ENCODE measurements around the gene KIAA1614. TPM values are rescaled to one million over a fixed set of nuclear protein-coding genes. Genes with fewer than 3 reads are reported as not detected.

The KIAA1614 gene
- total RNA-seq, 1 experiment from 2014 or later, result 3.3 TPM

- Mint-ChIP-seq H3K27ac (peak overlapping the region; percentile 30; the same call in 1 of the 2 replicates), H3K4me1 (peaks cover 16% of the 10 kb centered on the region), H3K9me3 (no peaks in the 10 kb centered on the region), H3K36me3 (no peaks in the 10 kb centered on the region), H3K4me3 (no peak overlapping the region), H3K27me3 (ENCODE audit: low read depth) (no peaks in the 10 kb centered on the region)
- DNase-seq (ENCODE audit: low spot score) (no peak), ATAC-seq (peak; percentile 12; the same call in 1 of the 2 replicates)
- ChIA-PET POLR2A (no interaction called here), CTCF (no interaction called here)
- TF ChIP-seq RELA (CRISPR knock-in tag; IDR thresholded peaks at IDR 0.05; ENCODE audit: borderline replicate concordance), result no peak
- no peak for TF ChIP-seq NR3C1 (CRISPR knock-in tag; conservative IDR thresholded peaks at IDR 0.05; ENCODE audit: low read depth)
- no peak for TF ChIP-seq ZNF219 (CRISPR knock-in tag; IDR thresholded peaks at IDR 0.05; ENCODE audit: borderline replicate concordance)
- TF ChIP-seq MLX (CRISPR knock-in tag; IDR thresholded peaks at IDR 0.05), result no peak
- no peak for TF ChIP-seq SMAD4 (CRISPR knock-in tag; IDR thresholded peaks at IDR 0.05)
- TF ChIP-seq ZMAT4 (CRISPR knock-in tag; IDR thresholded peaks at IDR 0.05), result no peak
- TF ChIP-seq TP53 (CRISPR knock-in tag; IDR thresholded peaks at IDR 0.05), result no peak
- no peak for TF ChIP-seq ESRRA (CRISPR knock-in tag; IDR thresholded peaks at IDR 0.05; ENCODE audit: borderline replicate concordance)
- no peak for TF ChIP-seq PREB (CRISPR knock-in tag; IDR thresholded peaks at IDR 0.05; ENCODE audit: borderline replicate concordance)
- no peak for TF ChIP-seq KAT7 (CRISPR knock-in tag; IDR thresholded peaks at IDR 0.05; ENCODE audit: borderline replicate concordance)
- no peak for TF ChIP-seq HMGXB4 (CRISPR knock-in tag; IDR thresholded peaks at IDR 0.05)
These were observed 20.4 kb downstream of the KIAA1614 start for GRCh38 chr1:180933141-180933540.

- Mint-ChIP-seq H3K27ac (no peak overlapping the region), H3K27me3 (ENCODE audit: low read depth) (no peaks in the 10 kb centered on the region; the same call in 1 of the 2 replicates), H3K4me1 (peaks cover 9% of the 10 kb centered on the region), H3K9me3 (no peaks in the 10 kb centered on the region), H3K4me3 (no peak overlapping the region), H3K36me3 (no peaks in the 10 kb centered on the region)
- CTCF ChIA-PET, result no interaction called here
- POLR2A ChIA-PET, result no interaction called here
- DNase-seq (ENCODE audit: low spot score), result no peak
- ATAC-seq, result no peak
- no peak for TF ChIP-seq ZNF396 (CRISPR knock-in tag; IDR thresholded peaks at IDR 0.05; ENCODE audit: borderline replicate concordance)
- no peak for TF ChIP-seq ZNF219 (CRISPR knock-in tag; IDR thresholded peaks at IDR 0.05; ENCODE audit: borderline replicate concordance)
- no peak for TF ChIP-seq ZSCAN18 (CRISPR knock-in tag; IDR thresholded peaks at IDR 0.05)
- TF ChIP-seq ESRRA (CRISPR knock-in tag; IDR thresholded peaks at IDR 0.05; ENCODE audit: borderline replicate concordance), result no peak
- no peak for TF ChIP-seq GRHL2 (CRISPR knock-in tag; IDR thresholded peaks at IDR 0.05; ENCODE audit: insufficient replicate concordance, severe bottlenecking)
- no peak for TF ChIP-seq ZNF532 (CRISPR knock-in tag; IDR thresholded peaks at IDR 0.05; ENCODE audit: borderline replicate concordance)
- TF ChIP-seq ATF3 (CRISPR knock-in tag; conservative IDR thresholded peaks at IDR 0.05), result no peak
- no peak for TF ChIP-seq ELF4 (CRISPR knock-in tag; IDR thresholded peaks at IDR 0.05; ENCODE audit: low read depth)
- TF ChIP-seq JUN (CRISPR knock-in tag; IDR thresholded peaks at IDR 0.05), result no peak
- no peak for TF ChIP-seq ETV6 (CRISPR knock-in tag; IDR thresholded peaks at IDR 0.05)
- no peak for TF ChIP-seq RORB (CRISPR knock-in tag; IDR thresholded peaks at IDR 0.05)
- no peak for TF ChIP-seq ZNF416 (CRISPR knock-in tag; IDR thresholded peaks at IDR 0.05)
- TF ChIP-seq ZNF671 (CRISPR knock-in tag; IDR thresholded peaks at IDR 0.05), result no peak
- no peak for TF ChIP-seq IRF1 (CRISPR knock-in tag; IDR thresholded peaks at IDR 0.05)
- TF ChIP-seq ZMAT4 (CRISPR knock-in tag; IDR thresholded peaks at IDR 0.05), result no peak
- TF ChIP-seq OVOL2 (CRISPR knock-in tag; IDR thresholded peaks at IDR 0.05; ENCODE audit: borderline replicate concordance), result no peak
These were observed 21.9 kb downstream of the KIAA1614 start for GRCh38 chr1:180934563-180934962.
